ENCODE data around the gene SRSF8. TPM values are rescaled to one million over a fixed set of nuclear protein-coding genes. Genes with fewer than 3 reads are reported as not detected.

The SRSF8 gene
- total and polyA plus RNA-seq, 2 donors from 2014 or later = 45.6 to 64.2 TPM

DNA sequence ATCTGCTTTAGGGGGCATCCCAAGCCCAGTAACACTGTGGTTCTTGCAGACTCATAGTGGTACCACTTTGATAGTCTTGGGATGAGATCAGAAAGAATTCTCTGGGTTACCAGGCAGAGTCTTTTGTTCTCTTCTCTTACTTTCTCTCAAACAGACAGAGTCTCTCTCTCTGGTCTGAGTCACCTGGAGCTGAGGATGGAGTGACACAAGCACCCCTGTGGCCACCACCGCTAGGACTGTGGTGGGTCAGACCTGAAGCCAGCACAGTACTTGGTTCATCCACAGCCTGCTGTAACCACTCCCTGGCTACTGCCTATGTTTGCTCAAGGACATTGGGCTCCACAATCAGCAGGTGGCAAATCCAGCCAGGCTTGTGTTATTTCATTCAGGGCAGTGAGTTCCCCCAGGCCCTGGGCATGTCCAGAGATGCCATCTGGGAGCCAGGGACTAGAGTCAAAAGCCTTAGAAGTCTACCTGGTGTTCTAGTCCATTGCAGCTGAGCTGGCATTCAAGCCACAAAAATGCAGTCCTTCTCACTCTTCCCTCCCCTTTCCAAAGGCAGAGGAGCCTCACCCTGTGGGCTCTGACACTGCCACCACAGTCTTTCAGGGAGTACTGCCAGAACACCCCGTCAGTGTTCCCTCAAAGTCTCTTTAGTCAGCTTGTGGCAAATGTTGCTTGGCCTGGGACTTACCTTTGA is 52.8 kb downstream of the SRSF8 start:
- TF ChIP-seq, protein P1, sequence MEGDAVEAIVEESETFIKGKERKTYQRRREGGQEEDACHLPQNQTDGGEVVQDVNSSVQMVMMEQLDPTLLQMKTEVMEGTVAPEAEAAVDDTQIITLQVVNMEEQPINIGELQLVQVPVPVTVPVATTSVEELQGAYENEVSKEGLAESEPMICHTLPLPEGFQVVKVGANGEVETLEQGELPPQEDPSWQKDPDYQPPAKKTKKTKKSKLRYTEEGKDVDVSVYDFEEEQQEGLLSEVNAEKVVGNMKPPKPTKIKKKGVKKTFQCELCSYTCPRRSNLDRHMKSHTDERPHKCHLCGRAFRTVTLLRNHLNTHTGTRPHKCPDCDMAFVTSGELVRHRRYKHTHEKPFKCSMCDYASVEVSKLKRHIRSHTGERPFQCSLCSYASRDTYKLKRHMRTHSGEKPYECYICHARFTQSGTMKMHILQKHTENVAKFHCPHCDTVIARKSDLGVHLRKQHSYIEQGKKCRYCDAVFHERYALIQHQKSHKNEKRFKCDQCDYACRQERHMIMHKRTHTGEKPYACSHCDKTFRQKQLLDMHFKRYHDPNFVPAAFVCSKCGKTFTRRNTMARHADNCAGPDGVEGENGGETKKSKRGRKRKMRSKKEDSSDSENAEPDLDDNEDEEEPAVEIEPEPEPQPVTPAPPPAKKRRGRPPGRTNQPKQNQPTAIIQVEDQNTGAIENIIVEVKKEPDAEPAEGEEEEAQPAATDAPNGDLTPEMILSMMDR (IDR thresholded peaks at IDR 0.05; ENCODE audit: borderline replicate concordance, extremely low read depth, insufficient read depth) = no peak
- no peaks in the 10 kb centered on the region for H3K27me3 ChIP-seq (ENCODE audit: control insufficient read depth, insufficient read depth, low read length)
- no peak overlapping the region for H3K4me3 ChIP-seq (ENCODE audit: low read length in 3 of 3)
- no peak overlapping the region for H3K9ac ChIP-seq (ENCODE audit: low read length in 3 of 3)
- H3K4me1 ChIP-seq (ENCODE audit: control insufficient read depth in 2 of 3, insufficient read depth in 2 of 3, low read depth in 1 of 3, low read length in 3 of 3) = peaks cover 0 to 4% (median 2%) of the 10 kb centered on the region in 3 donors
- no peaks in the 10 kb centered on the region for H3K9me3 ChIP-seq (ENCODE audit: control insufficient read depth in 2 of 3, insufficient read depth in 1 of 3, low read length in 3 of 3)
- no peak for DNase-seq
- intact Hi-C loops (cut with DNase I) = no loop called here
- no peak for FAIRE-seq
- no peak overlapping the region for H3K27ac ChIP-seq (ENCODE audit: low read depth in 2 of 2, low read length in 2 of 2)
- no peaks in the 10 kb centered on the region for H3K36me3 ChIP-seq (ENCODE audit: control insufficient read depth in 2 of 3, insufficient read depth in 3 of 3, low read length in 3 of 3)

Other genes with a start within 250 kb of the SRSF8 start
- gene CWC15, start 93.4 kb upstream of the SRSF8 start, total RNA-seq = 61.7 TPM
- 87.5 TPM for gene CWC15, start 93.4 kb upstream of the SRSF8 start, polyA plus RNA-seq (ENCODE audit: insufficient read depth, low read depth, low replicate concordance)
- gene KDM4D, start 93.2 kb upstream of the SRSF8 start, total RNA-seq = 0.94 TPM
- 0.54 TPM for gene KDM4D, start 93.2 kb upstream of the SRSF8 start, polyA plus RNA-seq (ENCODE audit: insufficient read depth, low read depth, low replicate concordance)
- gene KDM4E, start 41.7 kb upstream of the SRSF8 start, total RNA-seq = not detected
- not detected for gene KDM4E, start 41.7 kb upstream of the SRSF8 start, polyA plus RNA-seq (ENCODE audit: insufficient read depth, low read depth, low replicate concordance)
- gene KDM4F, start 17.5 kb upstream of the SRSF8 start, total RNA-seq = not detected
- gene KDM4F, start 17.5 kb upstream of the SRSF8 start, polyA plus RNA-seq (ENCODE audit: insufficient read depth, low read depth, low replicate concordance) = not detected
- 69.0 TPM for gene ENDOD1, start 22.9 kb downstream of the SRSF8 start, total RNA-seq
- 19.3 TPM for gene ENDOD1, start 22.9 kb downstream of the SRSF8 start, polyA plus RNA-seq (ENCODE audit: insufficient read depth, low read depth, low replicate concordance)
- gene SESN3, start 164.3 kb downstream of the SRSF8 start, total RNA-seq = 50.1 TPM
- 5.1 TPM for gene SESN3, start 164.3 kb downstream of the SRSF8 start, polyA plus RNA-seq (ENCODE audit: insufficient read depth, low read depth, low replicate concordance)

Data from kidney (tissue), 14 donors.